ENCODE data around the gene OSM.
A peak's percentile ranks its signal among the peaks of the same experiment; 100 is the strongest.

The OSM gene

GRCh38 chr22:30291058-30291892 lies 24.6 kb upstream of the OSM start:
- Mint-ChIP-seq H3K27ac (peak overlapping the region in 1 of 3 experiments; percentile 56), H3K4me1 (peaks cover 13% of the 10 kb centered on the region), H3K9me3 (no peaks in the 10 kb centered on the region), H3K27me3 (ENCODE audit: low read depth) (no peaks in the 10 kb centered on the region), H3K4me3 (no peak overlapping the region), H3K36me3 (ENCODE audit: low read depth) (peaks cover 7% of the 10 kb centered on the region)
- TF ChIP-seq CTCF (IDR thresholded peaks at IDR 0.05; ENCODE audit: unreplicated experiment in 3 of 3): no peak

- Mint-ChIP-seq H3K27me3 (ENCODE audit: low read depth) (no peaks in the 10 kb centered on the region), H3K36me3 (ENCODE audit: low read depth) (peaks cover 7% of the 10 kb centered on the region), H3K4me1 (peaks cover 13% of the 10 kb centered on the region), H3K27ac (peak overlapping the region in 1 of 3 experiments; percentile 18), H3K4me3 (peak overlapping the region; percentile 90 to 95 (median 92)), H3K9me3 (no peaks in the 10 kb centered on the region)
- no peak for TF ChIP-seq CTCF (IDR thresholded peaks at IDR 0.05; ENCODE audit: unreplicated experiment in 3 of 3)
Observed at GRCh38 chr22:30290342-30291057, 23.8 kb upstream of the OSM start.

GRCh38 chr22:30289980-30290313 lies 23.3 kb upstream of the OSM start:
- H3K27me3 Mint-ChIP-seq (ENCODE audit: low read depth): no peaks in the 10 kb centered on the region
- H3K36me3 Mint-ChIP-seq (ENCODE audit: low read depth): peaks cover 7% of the 10 kb centered on the region
- TF ChIP-seq CTCF (IDR thresholded peaks at IDR 0.05; ENCODE audit: unreplicated experiment in 3 of 3): no peak
- no peak overlapping the region for H3K27ac Mint-ChIP-seq
- H3K9me3 Mint-ChIP-seq: no peaks in the 10 kb centered on the region
- H3K4me3 Mint-ChIP-seq: peak overlapping the region; percentile 90 to 95 (median 92)
- peaks cover 13% of the 10 kb centered on the region for H3K4me1 Mint-ChIP-seq

- Mint-ChIP-seq H3K27me3 (ENCODE audit: low read depth) (no peaks in the 10 kb centered on the region), H3K9me3 (no peaks in the 10 kb centered on the region), H3K36me3 (ENCODE audit: low read depth) (peaks cover 7% of the 10 kb centered on the region), H3K4me3 (peak within 1 kb of the TSS; percentile 90 to 95 (median 92)), H3K27ac (peak within 1 kb of the TSS; percentile 90 to 98 (median 93)), H3K4me1 (peaks cover 13% of the 10 kb centered on the region)
- TF ChIP-seq CTCF (IDR thresholded peaks at IDR 0.05; ENCODE audit: unreplicated experiment in 3 of 3): no peak
Observed at GRCh38 chr22:30289141-30289979, 22.7 kb upstream of the OSM start, which contains the start of gene CASTOR1. CASTOR1 (minus strand) TSS chr22:30289505; CDS start chr22:30289497, 8 bp downstream.

- Mint-ChIP-seq H3K4me1 (peaks cover 13% of the 10 kb centered on the region), H3K9me3 (no peaks in the 10 kb centered on the region), H3K27me3 (ENCODE audit: low read depth) (no peaks in the 10 kb centered on the region), H3K36me3 (ENCODE audit: low read depth) (peaks cover 7% of the 10 kb centered on the region), H3K27ac (peak overlapping the region; percentile 90 to 98 (median 93)), H3K4me3 (peak overlapping the region; percentile 90 to 95 (median 92))
- TF ChIP-seq CTCF (IDR thresholded peaks at IDR 0.05; ENCODE audit: unreplicated experiment in 3 of 3): no peak
Observed at GRCh38 chr22:30288419-30289140, 21.9 kb upstream of the OSM start.
